HFFc6 (cell line): Measurements from ENCODE around the gene SLC24A4. TPM values are rescaled to one million over a fixed set of nuclear protein-coding genes. Genes with fewer than 3 reads are reported as not detected.

Source experiments
- DNase-seq: peaks from one replicate; pipeline ENCODE4 v3.0.0-alpha.2; 2018
- H3K27ac Mint-ChIP-seq: 2 replicates; pipeline ENCODE4 v1.8.0; 2020; ENCODE audit warnings: mild to moderate bottlenecking, mixed read lengths
- H3K27me3 Mint-ChIP-seq: 2 replicates; pipeline ENCODE4 v1.8.0; 2021; ENCODE audit warnings: mild to moderate bottlenecking, moderate library complexity, mixed read lengths; ENCODE audit not compliant: insufficient read depth
- H3K36me3 Mint-ChIP-seq: 2 replicates; pipeline ENCODE4 v1.8.0; 2021; ENCODE audit warnings: low read depth, mixed read lengths
- H3K4me1 Mint-ChIP-seq: 2 replicates; pipeline ENCODE4 v1.8.0; 2020; ENCODE audit warnings: low read depth, mixed read lengths
- H3K4me3 Mint-ChIP-seq: 2 replicates; pipeline ENCODE4 v1.8.0; 2020; ENCODE audit warnings: mild to moderate bottlenecking, moderate library complexity, mixed read lengths
- H3K9me3 Mint-ChIP-seq: 2 replicates; pipeline ENCODE4 v1.8.0; 2020; ENCODE audit warnings: mild to moderate bottlenecking, mixed read lengths
- CTCF ChIP-seq: fragments of 200-600 bp; sonication (generic); IDR thresholded peaks from 2 replicates; pipeline ENCODE4 v1.5.0; 2021; ENCODE audit warnings: antibody characterized with exemption, mild to moderate bottlenecking
- total RNA-seq, 6 experiments: library from RNA; stranded (reverse); fragmentation: NEBNext Ultra II Directional; extraction: Animal tissue kit (Norgen Biotek cat#: 25700); gene quantifications; 2 replicates in 1 of 6; 3 replicates in 5 of 6; pipeline ENCODE4 v1.2.3, GENCODE V29; 2021

SLC24A4 gene
- total RNA-seq, 6 experiments from 2014 or later = not detected

GRCh38 chr14:92459950-92460421 is 137.0 kb downstream of the SLC24A4 start:
- peak; percentile 61 for TF ChIP-seq CTCF
- Mint-ChIP-seq H3K27me3 (no peaks in the 10 kb centered on the region), H3K9me3 (no peaks in the 10 kb centered on the region), H3K4me3 (no peak overlapping the region), H3K27ac (no peak overlapping the region), H3K36me3 (no peaks in the 10 kb centered on the region), H3K4me1 (peaks cover 16% of the 10 kb centered on the region)
- no peak for DNase-seq

GRCh38 chr14:92460541-92460915 is 137.6 kb downstream of the SLC24A4 start:
- no peak for DNase-seq
- H3K4me1 Mint-ChIP-seq = peaks cover 16% of the 10 kb centered on the region
- no peaks in the 10 kb centered on the region for H3K27me3 Mint-ChIP-seq
- H3K36me3 Mint-ChIP-seq = no peaks in the 10 kb centered on the region
- H3K4me3 Mint-ChIP-seq = no peak overlapping the region
- H3K27ac Mint-ChIP-seq = no peak overlapping the region
- TF ChIP-seq CTCF = no peak
- H3K9me3 Mint-ChIP-seq = no peaks in the 10 kb centered on the region

- H3K4me3 Mint-ChIP-seq = no peak overlapping the region; the same call in 1 of the 2 replicates
- H3K27ac Mint-ChIP-seq = peak overlapping the region; percentile 69
- TF ChIP-seq CTCF = 0 out of 2 replicates have a peak, but pooled peaks have one; percentile 8
- peaks cover 16% of the 10 kb centered on the region for H3K4me1 Mint-ChIP-seq
- DNase-seq = peak; percentile 71
- H3K27me3 Mint-ChIP-seq = no peaks in the 10 kb centered on the region
- no peaks in the 10 kb centered on the region for H3K36me3 Mint-ChIP-seq
- H3K9me3 Mint-ChIP-seq = no peaks in the 10 kb centered on the region
These were observed 138.1 kb downstream of the SLC24A4 start for GRCh38 chr14:92460916-92461579.

- DNase-seq = no peak
- Mint-ChIP-seq H3K4me1 (peaks cover 16% of the 10 kb centered on the region), H3K9me3 (peaks cover 4% of the 10 kb centered on the region), H3K27me3 (no peaks in the 10 kb centered on the region), H3K36me3 (no peaks in the 10 kb centered on the region), H3K4me3 (no peak overlapping the region), H3K27ac (peak overlapping the region; percentile 69; the same call in 1 of the 2 replicates)
- no peak for TF ChIP-seq CTCF
These were observed 138.9 kb downstream of the SLC24A4 start for GRCh38 chr14:92461891-92462290.

GRCh38 chr14:92462568-92462967 is 139.6 kb downstream of the SLC24A4 start:
- H3K27me3 Mint-ChIP-seq = no peaks in the 10 kb centered on the region
- no peaks in the 10 kb centered on the region for H3K36me3 Mint-ChIP-seq
- H3K27ac Mint-ChIP-seq = no peak overlapping the region
- H3K9me3 Mint-ChIP-seq = peaks cover 9% of the 10 kb centered on the region
- no peak for DNase-seq
- no peak for TF ChIP-seq CTCF
- peaks cover 16% of the 10 kb centered on the region for H3K4me1 Mint-ChIP-seq
- H3K4me3 Mint-ChIP-seq = no peak overlapping the region
